SHP77 (cell line): ENCODE data around the gene CHCHD6.

ENCODE experiments used
- DNase-seq, 2 experiments: peaks; one replicate each; lab custom pipeline; 2025; lab: John Stamatoyannopoulos, UW

The CHCHD6 gene

GRCh38 chr3:126859415-126860246 lies 155.6 kb downstream of the CHCHD6 start:
- peak; percentile 26 to 58 for DNase-seq

- DNase-seq: no peak
Measured at GRCh38 chr3:126865736-126866135, 161.7 kb downstream of the CHCHD6 start.

- no peak for DNase-seq
Measured at GRCh38 chr3:126866175-126866759, 162.2 kb downstream of the CHCHD6 start.

DNA sequence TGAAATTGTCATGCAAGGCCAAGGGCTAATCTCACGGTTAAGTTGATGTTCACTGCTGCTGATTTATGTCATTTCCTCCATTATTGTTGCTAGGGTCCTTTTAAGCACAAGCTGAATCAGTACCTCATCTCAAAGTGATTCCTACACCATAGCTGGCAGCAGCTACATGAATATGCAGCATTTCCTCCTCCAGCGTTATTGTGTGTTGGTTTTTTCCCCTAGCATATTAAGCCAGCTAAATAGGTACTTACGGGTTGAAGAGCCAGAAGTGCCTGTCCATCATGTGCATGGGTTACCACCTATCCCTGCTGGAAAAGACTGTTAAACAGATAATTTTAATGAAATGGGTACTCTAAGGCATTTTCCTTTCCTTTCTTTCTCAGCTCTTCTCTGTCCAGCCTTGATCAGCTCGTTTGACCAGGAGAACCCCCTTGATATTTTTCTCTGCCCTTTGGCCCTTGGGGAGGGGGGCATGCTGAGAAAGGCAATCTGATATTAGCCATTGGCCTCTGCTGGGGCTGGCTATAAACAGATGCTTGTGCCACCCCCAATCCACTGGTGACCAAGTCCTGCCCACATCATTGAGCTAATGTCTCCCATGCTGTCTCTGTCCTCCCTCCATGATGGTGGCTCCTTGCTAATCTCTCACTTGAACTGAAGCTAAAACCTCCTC lies 163.3 kb downstream of the CHCHD6 start:
- no peak for DNase-seq

- no peak for DNase-seq
Measured at GRCh38 chr3:126867863-126868200, 163.8 kb downstream of the CHCHD6 start.

- no peak for DNase-seq
Measured at GRCh38 chr3:126870608-126871210, 166.7 kb downstream of the CHCHD6 start.

DNA sequence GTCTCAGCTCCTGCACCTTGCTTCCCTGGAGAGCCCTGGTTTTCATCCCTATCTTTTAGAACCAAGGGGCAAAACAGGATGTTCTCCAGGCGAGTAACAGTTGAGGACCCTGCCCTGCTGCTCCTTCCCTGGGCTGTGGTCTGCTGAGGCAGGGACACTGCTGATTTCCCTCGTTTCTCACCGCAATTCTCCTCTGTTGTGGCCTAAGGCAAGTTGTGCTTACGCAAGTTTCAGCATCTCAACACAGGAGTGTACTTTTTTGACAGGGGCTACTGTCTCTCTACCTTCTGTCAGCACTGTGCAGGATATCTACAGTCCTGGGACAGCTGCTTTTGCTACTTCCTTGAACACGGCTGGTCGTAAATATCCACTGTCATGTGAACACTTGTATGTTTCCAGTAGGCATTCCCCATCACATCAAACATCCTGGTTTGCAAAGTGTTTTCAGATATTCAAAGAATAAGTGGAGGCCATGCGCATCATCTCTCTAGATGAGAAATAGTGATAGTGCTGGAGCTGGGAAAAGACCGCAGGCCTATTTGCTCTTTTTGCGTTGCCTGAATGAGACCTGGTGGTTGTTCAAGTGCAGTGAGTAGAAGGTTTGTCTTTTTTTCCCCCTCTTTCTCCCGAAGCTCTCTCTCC lies 168.8 kb downstream of the CHCHD6 start:
- DNase-seq: no peak

DNA sequence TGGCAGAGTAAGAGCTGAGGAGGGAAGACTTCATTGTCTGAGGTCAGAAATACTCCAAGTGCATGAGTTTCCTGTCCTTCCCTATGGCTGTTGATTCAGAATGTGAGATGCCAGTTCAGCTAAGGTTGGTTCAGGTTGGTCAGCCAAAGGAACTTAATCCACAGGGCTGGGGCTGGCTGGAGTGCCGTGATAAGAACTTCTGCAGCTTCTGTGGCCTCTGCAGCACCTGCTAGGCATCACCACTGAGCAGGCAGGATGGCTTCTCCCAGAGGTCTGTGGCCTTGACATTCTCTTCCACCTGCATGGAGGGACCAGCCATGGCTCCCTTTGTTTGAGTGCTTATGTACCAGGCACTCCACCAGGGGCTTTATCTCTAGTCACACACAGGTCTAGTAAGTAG lies 169.4 kb downstream of the CHCHD6 start:
- no peak for DNase-seq

- no peak for DNase-seq
Measured at GRCh38 chr3:126878664-126879063, 174.6 kb downstream of the CHCHD6 start.

DNA sequence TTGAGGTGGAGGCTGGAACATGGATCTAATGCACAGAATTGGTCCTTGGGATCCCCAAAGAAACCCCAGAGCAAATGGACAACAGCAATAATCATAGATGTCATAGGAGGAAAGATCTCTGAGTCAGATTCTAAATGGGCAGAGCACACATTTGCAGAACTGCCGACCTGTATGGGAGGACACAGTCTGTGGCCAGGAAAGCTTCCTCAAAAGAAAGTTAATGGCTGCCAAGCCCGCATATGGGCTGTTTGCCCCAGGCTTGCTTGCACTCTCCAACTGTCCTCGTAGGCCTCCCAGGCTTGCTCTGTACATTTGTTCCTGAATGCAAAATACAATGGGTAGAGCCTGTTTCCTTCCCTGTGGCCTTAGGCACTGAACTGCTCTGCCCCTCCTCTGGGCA lies 176.9 kb downstream of the CHCHD6 start:
- no peak for DNase-seq

GRCh38 chr3:126881861-126882260 lies 177.8 kb downstream of the CHCHD6 start:
- no peak for DNase-seq

DNA sequence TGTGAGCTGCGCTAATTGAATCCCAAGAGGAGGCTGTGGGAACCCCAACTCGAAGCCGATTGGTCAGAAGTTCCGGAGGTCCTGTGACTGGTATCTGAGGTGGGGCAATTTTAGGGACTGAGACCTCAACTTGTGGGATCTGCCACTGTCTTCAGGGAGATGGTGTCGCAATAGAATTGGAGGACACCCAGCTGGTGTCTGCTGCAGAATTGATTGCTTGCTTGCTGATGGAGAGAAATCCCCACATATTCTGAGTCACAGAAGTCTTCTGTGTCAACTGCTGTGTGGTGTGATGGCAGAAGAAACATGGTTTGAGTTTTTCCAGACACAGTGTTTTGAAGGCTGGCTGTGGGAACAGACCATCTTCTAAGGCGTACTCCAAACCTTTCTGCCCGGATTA lies 179.2 kb downstream of the CHCHD6 start:
- DNase-seq: no peak

- no peak for DNase-seq
Measured at GRCh38 chr3:126885425-126885824, 181.4 kb downstream of the CHCHD6 start.

GRCh38 chr3:126886217-126886616 lies 182.2 kb downstream of the CHCHD6 start:
- no peak for DNase-seq

DNA sequence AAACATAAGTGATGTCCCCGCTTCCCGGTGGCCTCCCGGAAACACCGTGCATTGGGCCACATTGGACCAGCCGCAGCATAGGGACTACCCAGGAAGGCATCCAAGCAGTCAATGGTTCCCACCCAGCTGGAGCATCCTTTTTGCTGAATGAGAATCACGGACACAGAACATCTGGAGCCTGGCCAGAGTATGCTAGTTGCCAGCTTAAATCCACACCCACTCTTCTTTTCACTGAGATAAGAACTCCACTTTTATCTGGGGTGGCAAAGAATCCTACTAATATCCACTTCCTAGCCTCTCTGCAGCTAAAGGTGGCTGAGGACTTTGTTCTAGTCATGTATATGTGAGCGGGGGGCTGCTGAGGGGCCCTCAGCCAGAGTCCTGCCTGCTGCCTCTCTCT lies 183.6 kb downstream of the CHCHD6 start:
- no peak for DNase-seq

DNA sequence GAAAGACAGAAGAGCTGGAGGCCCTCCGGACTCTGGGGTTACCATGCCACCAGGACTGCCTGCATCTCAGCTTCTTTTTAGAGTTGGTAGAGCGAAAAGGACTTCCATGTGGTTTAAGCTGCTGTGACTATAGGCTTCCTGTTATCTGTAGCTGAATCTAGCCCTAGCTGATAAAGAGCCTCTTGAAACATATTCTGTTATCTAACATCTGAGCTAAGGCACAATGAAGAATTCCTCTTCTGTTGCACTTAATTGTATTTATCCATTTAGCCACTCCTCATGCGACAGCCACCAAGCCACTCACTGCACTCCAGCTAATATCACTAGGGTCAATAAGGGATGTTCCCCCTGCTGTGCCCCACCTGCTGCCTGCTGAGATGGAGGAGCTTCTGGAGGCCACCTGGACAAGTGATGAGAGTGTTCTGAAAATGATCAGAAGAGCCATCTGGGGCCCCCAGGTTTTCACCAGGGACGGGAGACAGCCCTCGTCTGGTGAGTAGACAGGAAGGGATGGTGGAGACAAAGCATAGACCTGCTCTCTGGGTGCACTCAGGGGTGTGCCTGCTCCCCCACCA lies 184.2 kb downstream of the CHCHD6 start:
- DNase-seq: no peak

GRCh38 chr3:126889276-126890201 lies 185.5 kb downstream of the CHCHD6 start:
- no peak for DNase-seq

DNA sequence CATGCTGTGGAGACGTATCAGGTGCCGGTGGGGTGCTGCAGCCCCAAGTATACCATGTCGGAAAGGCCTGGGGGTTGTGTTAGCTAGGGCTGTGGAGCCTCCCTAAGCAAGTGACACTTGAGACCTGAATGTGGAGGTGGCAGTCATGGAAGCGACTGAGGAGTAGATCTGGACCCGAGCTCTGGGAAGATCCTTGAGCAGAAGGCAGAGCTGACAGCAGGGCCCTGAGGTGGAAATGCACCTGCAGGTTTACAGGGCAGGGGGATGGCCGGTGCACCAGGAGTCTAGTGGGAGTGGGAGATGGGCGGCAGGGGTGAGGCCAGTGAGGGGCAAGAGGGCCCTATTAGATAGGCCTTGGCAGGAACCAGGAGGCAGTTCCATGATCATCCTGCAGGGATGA lies 187.1 kb downstream of the CHCHD6 start:
- no peak for DNase-seq

DNA sequence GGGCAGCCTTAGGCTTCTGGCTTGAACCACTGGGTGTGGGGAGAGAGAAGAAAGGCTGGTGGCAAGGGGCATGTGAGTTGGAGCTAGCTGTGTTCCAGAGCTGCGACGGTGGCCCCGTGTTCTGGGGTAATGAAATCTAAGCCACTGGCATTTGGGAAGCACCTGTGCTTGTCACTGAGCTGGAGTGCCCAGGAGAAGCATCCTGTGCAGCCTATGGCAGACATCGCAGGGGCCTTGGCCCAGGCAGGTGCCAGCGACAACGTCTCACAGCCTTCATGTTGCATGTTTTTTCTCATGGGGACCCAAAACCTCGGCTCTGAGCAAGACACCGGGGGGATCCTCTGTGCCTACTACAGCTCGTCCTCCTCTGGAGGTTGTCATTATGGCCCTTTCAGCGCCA lies 187.8 kb downstream of the CHCHD6 start:
- DNase-seq: no peak

- DNase-seq: no peak
Measured at GRCh38 chr3:126893651-126894050, 189.6 kb downstream of the CHCHD6 start.

DNA sequence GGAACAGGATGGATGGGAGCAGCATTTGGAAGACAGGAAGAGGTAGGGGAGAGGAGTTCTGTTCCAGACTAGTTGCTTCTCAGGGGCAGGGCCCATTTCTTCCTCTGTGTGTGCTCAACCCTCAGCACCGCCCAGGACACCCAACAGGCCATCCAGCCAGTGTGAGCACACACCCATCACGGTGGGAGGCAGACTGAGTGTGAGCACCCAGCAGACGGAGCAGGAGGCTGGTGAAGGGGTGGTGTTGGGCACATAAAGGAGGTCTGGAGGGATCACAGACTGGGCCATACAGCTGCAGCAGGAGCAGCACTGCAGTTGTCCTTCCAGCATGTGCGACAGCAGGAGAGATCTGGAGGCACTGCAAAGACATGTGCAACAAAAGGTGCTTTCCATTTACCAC lies 190.4 kb downstream of the CHCHD6 start:
- DNase-seq: no peak
